IPS DF 4.7 (cell line): ENCODE results near the gene JPT2.

Experiments
- DNase-seq: peaks from one replicate; pipeline ENCODE4 v3.0.0-alpha.2; 2013; ENCODE audit warnings: low spot score; ENCODE audit errors: extremely low read depth

Gene JPT2

GRCh38 chr16:1677942-1678499, at the start of gene JPT2:
TSS of gene JPT2 (plus strand) at chr16:1678279. CDS start at chr16:1678313, 34 bp downstream.
- DNase-seq: peak; percentile 91

DNA sequence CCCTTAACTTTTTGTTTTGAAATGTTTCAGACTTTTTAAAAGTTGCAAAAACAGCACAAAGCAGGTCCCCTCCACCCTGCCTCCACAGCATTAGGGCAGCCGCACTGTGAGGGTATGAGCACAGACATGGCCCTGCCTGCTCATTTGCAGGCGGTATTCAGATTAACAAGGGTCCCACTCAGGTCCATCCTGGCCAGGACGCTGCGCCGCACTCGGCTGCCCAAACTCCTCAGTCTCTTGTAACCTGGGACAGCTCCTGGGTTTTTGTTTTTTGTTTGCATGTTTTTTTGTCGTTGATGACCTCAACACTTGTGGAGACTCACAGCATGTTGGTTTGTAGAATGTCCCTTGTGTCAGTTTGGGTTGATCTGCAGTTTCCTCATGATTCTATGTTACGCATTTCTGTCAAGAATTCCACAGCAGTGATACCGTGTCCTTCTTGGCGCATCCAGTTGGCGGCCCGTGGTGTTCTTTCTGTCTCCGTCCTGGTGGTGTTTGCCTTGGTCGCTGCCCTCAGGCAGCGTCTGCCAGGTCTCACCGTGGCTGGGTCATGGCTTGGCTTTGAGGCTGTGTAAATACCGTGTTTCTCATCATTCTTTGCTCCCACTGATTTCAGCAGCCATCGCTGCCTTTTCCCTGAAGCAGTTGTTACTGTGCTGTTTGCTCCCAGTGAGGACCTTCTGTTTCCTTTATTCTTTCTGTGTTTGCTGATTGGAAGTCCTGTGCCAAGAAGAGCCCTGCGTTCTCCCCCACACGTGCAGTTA, 47.4 kb upstream of the JPT2 start:
- DNase-seq: no peak

GRCh38 chr16:1631230-1631629, 46.8 kb upstream of the JPT2 start:
- no peak for DNase-seq

DNA sequence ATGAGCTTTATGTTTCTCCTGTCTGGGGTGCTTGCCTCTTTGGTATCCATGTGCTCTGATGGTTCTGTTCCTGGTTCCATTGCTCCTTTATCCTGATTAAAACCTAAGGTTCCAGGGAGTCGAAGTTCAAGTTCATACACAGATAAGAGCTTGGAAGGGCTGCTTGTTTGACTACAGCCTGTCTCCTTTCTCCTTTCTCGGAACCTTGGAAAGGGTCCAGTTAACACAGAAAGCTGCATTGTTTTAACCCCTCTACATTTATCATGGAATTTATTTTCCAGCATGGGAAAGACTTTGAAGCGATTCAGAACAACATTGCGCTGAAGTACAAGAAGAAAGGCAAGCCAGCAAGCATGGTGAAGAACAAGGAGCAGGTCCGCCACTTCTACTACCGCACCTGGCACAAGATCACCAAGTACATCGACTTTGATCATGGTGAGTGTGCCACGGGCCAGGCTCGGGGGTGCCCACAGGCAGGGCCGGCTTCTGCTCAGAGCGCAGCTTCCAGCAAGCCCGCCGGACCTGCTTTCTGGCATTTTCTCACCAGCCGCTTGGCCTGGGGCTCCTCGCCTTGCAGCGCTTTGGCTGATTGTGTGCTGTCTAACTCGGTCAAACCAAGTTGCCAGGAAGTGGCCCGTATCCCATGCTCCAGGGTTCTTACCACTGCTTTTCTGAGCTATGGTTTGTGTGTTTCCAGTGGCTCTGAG, 46.0 kb upstream of the JPT2 start:
- no peak for DNase-seq

- DNase-seq: no peak
Observed at GRCh38 chr16:1632638-1632970, 45.5 kb upstream of the JPT2 start.

DNA sequence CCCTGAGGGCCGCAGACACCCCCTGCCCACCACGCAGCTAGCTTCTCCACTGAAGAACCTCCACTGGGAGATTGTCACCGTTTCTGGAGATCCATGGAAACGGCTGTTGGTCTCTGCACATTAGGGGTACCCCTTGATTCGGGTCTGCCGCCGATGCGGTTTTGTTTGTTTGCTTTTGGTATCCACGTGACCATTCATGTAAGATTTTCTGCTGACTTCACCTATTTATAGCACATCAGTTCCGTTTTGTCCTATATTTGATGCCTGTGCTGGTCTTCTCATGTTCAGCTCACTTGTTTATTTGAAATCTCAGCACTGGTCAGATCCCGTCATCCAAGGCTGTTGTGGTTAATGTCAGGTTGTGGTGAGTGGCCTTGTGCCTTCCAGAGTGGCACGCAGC, 44.8 kb upstream of the JPT2 start:
- no peak for DNase-seq

DNA sequence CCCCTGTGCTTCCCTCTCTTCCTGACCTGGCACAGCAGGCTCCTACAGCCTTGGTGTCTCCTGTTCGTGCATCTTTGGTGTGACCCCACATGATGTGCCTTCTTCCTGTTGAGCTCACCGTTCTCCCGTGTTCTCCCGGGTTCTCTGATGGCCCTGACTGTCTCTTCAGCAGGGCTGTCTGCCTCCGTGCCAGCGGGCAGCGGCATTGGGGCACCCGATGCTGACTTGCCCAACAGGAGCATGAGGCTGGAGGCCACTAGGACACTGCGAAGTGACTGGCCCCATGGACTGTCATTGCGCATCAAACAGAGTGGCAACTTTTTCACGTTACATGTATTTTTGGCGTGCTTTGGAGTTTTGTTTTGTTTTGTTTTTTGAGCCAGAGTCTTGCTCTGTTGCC, 43.5 kb upstream of the JPT2 start:
- no peak for DNase-seq

- no peak for DNase-seq
Observed at GRCh38 chr16:1635070-1635469, 43.0 kb upstream of the JPT2 start.

GRCh38 chr16:1637526-1637925, 40.6 kb upstream of the JPT2 start:
- no peak for DNase-seq

DNA sequence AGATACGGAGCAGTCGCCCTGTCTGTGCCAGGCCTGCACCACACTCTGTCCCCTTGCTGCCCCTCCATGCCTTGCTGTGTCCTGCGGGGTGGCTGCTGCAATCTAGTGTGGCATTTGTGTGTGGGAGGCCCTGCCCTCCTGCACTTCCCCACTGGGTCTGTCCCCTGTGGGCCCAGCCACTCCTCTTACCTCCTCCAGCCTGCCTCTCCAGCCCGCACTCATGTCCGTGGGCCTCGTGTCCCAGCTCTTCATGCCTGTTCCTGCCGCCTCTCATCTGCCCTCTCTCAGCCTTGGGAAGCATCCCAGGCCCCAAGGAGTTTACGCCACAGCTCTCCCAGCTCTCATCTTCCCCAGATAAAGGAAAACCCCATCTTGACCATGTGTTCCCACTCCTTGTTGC, 39.3 kb upstream of the JPT2 start:
- DNase-seq: no peak

DNA sequence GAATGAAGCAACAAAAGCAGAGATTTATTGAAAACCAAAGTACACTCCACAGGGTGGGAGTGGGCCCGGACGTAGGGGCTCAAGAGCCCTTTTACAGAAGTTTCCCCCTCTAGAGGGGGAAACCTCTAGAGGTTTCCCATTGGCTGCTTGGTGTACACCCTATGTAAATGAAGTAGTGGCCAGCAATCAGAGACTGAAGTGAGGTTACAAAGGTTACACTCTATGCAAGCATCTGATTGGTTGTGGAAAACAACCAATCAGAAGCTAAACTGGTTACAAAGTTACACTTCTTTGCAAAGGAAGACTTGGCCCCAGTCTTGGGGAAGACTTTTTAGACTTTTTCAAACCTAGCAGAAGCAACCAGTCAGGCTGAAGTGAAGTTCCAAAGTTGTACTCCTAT, 38.8 kb upstream of the JPT2 start:
- DNase-seq: no peak

DNA sequence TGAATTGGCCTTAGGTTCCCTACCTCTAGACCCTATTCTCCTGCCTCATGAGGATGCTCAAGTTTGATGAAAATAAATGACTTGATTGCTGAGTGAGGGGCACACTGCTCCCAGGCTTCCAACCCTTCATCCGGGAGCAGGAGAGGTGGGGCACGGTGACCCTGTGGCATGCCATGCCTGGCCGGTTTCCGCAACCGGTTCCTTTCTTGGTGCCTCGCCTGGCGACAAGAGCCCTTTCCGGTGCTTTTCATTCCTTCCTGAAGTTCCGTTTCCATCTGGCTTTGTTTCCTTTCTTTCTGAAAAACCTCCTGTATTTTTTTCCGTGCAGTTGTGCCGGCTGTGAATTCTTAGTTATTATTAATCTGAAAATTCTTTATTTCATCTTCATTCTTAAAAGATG, 38.2 kb upstream of the JPT2 start:
- DNase-seq: no peak

DNA sequence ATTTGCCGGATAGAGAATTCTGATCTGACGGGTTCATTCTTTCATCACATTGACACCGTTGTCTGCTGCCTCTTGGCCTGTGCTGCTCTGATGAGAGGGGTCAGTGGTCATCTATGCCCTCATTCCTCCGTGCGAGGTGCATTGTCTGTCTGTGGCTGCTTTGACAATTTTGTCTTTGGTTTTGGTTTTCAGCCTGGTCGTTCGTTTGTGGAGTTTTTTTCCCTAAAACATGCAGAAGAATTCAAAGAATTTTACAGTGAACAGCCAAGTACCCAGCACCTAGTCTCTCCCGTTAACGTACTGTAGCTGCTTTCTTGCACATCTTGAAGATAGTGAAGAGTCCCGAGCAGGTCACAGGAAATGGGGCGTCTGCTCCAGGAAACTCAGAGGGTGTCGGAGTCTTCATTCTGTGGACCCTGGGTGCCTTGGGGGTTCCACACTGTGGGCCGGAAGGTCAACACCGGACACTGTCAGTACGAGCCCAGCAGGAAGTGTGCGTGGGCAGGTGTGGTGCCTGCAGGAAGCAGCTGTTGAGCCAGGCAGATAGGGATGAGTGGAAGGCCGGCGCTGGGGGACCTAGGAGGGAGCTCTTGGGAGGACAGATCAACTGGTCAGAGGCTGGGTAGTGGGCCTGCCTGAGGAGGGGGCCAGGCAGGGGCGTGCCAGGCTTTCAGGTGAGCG, 37.7 kb upstream of the JPT2 start:
- no peak for DNase-seq

DNA sequence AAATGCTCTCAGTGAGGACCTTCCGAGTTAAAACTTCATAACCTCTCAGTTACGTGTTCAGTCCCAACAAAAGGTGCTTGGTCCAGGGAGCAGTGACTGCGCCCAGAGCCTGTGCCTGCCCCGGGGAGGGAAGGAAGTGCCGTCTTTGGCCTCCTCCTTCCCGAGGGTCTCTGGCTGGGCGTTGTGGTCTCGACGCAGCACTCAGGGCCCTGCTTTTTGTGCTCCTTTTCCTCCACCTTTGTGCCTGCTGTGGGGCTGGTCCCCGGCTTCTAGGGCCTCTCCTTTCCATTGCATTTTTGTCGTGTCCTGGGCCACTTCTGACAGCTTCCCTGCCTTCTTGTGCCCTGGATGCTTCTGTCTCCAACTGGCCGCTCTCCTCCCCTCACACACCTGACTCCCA, 36.8 kb upstream of the JPT2 start:
- DNase-seq: no peak

- DNase-seq: no peak
Observed at GRCh38 chr16:1642148-1642547, 35.9 kb upstream of the JPT2 start.

DNA sequence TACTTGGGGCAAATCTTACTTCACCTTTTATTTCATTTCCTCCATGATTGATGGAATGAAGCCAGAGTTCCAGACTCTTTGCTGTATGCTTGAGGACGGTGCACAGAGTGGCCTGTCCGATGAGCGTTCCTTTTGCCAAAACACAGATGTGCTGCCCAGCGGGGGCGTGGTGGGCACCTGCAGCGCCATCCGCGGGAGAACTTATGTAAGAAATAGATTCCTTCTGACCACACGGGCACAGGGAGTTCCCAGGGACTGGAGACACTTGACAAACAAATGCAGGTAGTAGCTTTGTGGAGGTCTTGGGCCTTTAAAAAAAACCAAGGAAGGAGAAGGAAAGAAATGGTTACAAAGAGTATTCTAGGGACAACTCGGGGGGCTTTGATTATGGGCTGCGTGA, 35.3 kb upstream of the JPT2 start:
- no peak for DNase-seq

DNA sequence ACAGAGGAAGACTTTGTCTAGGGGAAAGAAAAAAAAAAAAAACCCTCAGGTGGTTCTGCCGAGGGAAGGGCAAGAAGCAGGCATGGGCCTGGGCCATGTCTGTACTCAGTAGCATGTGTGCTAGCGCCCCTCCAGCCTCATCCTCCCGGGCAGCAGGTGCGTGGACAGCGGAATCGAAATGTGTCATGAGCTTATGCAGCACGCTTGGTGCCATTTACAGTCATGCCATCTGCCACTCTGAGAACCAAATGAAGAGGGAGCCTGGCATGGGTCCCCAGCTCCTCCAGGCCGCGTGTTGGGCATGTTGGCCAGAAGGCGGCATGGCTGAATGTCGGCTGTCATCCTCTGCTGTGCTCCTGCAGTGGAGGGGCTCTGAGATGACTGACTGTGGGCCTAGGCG, 34.6 kb upstream of the JPT2 start:
- no peak for DNase-seq

DNA sequence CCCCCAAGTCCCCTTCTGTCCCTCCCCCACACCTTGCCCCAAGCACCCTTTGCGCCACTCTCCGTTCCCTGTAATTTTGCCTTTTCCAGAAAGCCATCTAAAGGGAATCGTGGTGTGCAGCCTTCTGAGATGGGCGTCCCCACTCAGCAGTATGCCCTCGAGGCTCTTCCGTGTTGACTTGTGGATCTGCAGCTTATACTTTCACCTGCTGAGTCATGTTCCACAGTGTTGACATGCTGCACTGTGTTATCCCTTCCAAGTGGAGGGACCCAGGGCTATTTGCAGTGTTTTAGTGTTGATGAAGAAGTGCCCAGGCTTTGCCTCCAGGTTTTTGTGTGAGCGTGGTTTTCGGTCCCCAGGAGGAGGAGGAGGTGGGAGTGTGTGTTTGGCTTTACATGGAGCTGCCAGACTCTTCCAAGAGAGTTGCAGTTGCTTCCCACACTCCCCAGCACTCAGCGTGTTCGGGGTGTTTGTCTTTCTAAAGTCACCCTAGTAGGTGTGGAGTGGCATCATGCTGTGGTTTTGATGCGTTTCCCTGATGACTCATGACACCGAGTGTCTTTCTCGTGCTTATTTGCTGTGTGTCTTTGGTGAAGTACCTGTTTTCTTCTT, 32.1 kb upstream of the JPT2 start:
- no peak for DNase-seq

GRCh38 chr16:1647856-1648255, 30.2 kb upstream of the JPT2 start:
- DNase-seq: no peak

GRCh38 chr16:1650131-1650530, 27.9 kb upstream of the JPT2 start:
- no peak for DNase-seq

- DNase-seq: no peak
Observed at GRCh38 chr16:1651094-1651973, 26.7 kb upstream of the JPT2 start.
